HG02970 (cell line): Measurements from ENCODE around the gene NRSN2.
"Not testable (repeated sequence)": the region's sequence is repeated elsewhere in the genome, so short reads cannot be mapped to it uniquely, and the experiment has no call there.

ENCODE experiments used
- ATAC-seq: cut with Tn5 transposase; IDR thresholded peaks from one replicate; pipeline ENCODE4 v1.9.1; 2021; ENCODE audit warnings: mild to moderate bottlenecking, moderate library complexity, moderate number of reproducible peaks; ENCODE audit not compliant: unreplicated experiment, low FRiP score

The NRSN2 gene

DNA sequence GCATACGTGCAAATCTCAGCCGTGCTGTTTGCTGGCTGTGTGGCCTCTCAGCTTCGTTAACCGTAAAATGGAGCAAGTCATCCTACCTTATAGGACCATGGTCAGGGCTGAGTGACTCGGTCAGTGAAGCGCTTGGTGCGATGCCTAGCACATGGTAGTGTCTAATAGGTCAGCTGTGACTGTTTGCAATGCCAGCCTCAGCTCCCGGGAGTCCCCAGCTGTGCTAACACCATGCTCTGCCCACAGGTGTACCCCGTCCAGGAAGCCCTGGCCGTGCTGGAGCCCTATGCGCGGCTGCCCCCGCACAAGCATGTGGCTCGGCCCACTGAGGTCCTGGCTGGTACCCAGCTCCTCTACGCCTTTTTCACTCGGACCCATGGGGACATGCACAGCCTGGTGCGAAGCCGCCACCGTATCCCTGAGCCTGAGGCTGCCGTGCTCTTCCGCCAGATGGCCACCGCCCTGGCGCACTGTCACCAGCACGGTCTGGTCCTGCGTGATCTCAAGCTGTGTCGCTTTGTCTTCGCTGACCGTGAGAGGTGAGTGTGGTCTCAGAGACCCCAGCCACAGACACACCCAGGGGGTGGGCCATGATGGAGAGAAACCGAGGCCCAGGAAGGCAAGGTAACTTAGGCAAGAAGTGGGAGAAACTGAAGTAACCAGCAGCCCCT lies 44.3 kb downstream of the NRSN2 start:
- ATAC-seq: no peak

DNA sequence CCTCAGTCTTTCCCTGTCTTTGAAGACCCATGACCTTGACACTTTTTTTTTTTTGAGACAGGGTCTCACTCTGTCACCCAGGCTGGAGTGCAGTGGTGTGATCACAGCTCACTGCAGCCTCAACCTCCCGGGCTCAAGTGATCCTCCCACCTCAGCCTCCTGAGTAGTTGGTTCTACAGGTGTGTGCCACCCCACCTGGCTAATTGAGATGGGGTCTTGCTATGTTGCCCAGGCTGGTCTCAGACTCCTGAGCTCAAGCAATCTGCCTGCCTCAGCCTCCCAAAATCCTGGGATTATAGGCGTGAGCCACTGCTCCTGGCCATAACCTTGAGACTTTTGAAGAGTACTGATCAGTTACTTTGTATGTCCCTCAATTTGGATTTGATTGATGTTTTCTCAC lies 46.4 kb downstream of the NRSN2 start:
- ATAC-seq: not testable (repeated sequence)

DNA sequence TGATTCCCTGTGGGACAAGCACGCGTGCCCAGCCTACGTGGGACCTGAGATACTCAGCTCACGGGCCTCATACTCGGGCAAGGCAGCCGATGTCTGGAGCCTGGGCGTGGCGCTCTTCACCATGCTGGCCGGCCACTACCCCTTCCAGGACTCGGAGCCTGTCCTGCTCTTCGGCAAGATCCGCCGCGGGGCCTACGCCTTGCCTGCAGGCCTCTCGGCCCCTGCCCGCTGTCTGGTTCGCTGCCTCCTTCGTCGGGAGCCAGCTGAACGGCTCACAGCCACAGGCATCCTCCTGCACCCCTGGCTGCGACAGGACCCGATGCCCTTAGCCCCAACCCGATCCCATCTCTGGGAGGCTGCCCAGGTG lies 49.3 kb downstream of the NRSN2 start:
- ATAC-seq: no peak

DNA sequence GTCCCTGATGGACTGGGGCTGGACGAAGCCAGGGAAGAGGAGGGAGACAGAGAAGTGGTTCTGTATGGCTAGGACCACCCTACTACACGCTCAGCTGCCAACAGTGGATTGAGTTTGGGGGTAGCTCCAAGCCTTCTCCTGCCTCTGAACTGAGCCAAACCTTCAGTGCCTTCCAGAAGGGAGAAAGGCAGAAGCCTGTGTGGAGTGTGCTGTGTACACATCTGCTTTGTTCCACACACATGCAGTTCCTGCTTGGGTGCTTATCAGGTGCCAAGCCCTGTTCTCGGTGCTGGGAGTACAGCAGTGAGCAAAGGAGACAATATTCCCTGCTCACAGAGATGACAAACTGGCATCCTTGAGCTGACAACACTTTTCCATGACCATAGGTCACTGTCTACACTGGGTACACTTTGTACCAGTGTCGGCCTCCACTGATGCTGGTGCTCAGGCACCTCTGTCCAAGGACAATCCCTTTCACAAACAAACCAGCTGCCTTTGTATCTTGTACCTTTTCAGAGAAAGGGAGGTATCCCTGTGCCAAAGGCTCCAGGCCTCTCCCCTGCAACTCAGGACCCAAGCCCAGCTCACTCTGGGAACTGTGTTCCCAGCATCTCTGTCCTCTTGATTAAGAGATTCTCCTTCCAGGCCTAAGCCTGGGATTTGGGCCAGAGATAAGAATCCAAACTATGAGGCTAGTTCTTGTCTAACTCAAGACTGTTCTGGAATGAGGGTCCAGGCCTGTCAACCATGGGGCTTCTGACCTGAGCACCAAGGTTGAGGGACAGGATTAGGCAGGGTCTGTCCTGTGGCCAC lies 49.9 kb downstream of the NRSN2 start:
- ATAC-seq: no peak

DNA sequence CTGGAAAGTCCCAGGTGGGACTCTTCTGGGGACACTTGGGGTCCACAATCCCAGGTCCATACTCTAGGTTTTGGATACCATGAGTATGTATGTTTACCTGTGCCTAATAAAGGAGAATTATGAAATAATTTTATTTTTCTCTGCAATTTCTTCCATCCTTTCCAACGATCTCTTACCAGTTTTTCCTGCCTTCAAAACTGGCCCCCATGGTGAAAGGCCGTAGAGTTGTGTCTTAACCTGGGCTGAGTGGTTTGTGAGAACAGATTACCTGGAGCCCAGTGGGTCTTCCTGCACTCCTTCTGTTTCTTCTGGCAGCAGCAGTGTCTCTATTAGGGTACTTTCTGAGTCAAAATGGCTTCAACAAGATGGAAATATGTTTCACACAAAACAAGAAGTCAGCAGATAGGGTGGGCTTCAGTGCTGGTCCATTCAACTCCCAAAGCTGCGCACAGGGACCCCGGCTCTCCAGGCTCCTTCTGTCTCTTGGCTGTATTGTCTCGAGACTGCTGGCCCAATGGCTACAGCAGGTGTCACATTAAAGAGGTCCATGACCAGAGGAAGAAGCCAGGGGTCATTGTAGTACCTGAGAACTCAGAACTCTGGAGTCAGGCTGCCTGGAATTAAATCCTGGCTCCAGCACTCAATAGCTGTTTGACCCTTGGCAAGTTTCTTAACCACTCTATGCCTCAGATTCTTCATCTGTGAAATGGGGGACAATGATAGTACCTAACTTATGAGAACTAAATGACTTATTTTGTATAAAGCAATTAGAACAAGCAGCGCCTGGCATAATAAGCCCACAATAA lies 50.7 kb downstream of the NRSN2 start:
- ATAC-seq: no peak

DNA sequence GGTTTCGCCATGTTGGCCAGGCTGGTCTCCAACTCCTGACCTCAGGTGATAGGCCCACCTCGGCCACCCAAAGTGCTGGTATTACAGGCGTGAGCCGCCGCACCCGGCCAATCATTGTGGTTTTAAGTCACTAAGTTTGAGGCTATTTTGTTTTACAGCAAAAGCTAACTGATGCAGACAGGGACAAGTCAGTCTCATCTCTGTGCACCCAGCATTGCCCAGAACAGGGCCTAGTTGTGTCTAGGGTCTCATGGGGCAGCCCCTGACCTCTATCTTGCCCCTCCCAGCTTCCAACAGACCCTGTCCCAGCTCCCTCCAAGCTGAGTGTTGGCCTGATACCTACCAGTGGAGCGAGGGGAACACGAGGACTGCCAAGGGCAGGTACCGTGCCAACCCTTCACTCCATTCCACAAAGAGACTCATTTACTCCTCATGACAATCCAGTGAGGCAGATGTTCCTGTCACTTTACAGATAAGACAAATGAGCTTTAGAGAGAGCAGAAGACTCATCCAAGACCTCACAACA lies 52.3 kb downstream of the NRSN2 start:
- no peak for ATAC-seq

DNA sequence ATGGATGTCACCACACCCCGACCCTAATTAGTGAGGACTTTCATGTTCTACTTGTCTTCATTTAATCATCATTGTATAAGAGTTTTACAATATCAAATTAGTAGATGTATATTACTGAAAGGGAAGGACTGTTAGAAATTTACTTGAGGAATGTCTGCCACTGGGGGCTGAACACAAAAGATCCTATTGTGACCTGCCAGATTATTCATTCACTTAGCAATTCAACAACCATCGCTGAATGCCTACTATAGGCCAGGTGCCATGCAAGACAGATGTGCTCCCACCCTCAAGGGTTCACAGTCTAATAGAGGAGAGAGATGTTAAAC lies 53.2 kb downstream of the NRSN2 start:
- no peak for ATAC-seq

DNA sequence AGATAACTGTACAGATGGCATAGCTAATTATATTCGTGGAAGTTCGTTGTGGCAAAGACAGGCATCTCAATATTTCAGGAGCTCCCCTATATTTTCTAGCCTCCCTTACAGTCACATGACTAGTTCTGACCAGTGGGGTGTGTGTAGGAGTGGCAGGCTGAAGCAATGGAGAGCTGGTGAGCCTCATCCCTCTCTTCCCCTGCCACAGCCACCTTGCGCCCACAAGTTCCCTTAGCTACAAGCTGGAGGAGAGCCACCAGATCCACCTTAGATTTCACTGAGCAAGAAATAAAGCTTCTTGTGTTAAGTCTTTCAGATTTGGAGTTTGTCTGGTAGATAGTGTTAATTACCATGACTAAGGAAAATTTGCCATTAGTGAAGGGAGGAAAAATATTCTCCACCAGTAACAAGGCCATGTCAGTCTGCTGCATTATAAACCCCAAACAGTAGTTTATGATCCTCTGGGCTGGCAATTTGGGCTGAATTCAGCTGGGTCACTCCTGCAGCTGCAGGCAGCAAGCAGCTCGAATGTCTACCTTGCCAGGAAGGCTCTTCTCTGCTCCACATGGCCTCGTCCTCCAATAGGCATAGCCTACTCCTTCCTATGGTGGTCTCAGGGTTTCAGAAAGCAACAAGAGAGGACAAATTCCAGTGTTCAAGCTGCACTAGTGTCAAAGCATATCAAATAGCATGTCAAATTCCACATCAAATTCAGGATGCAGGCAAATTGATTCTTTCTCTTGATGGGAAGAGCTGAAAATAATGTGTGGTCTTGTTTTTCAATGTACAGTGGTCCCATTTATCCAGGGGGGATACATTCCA lies 53.8 kb downstream of the NRSN2 start:
- no peak for ATAC-seq

DNA sequence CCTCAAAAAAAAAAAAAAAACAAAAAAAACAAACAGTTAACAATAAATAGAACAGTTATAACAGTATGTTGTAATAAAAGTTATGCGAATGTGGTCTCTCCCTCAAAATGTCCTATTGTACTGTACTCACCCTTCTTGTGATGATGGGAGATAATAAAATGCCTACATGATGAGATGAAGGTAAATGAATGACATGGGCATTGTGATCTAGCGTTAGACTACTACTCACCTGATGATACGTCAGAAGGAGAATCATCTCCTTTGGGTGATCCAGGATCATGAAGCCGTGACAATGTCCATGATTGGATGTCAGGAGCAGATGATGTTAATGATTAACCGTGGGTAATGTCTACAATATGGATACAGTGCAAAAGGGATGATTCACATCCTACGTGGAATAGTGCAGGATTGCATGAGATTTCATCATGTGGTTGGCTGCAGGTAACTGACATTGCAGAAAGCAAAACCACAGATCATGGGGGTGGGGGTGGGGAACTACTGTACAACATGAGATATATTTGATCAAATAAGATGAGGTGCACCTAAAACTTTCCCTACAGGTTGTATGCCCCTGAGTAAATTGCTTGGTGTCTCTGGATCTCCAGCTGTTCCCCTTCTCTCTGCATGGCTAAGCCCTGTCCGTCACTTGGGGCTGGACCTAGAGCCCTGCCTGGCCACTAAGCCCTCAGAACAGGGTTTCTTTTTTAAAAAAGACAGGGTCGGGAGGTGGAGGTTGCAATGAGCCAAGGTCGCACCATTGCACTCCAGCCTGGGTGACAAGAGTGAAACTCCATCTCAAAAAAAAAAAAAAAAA lies 55.0 kb downstream of the NRSN2 start:
- ATAC-seq: no peak

DNA sequence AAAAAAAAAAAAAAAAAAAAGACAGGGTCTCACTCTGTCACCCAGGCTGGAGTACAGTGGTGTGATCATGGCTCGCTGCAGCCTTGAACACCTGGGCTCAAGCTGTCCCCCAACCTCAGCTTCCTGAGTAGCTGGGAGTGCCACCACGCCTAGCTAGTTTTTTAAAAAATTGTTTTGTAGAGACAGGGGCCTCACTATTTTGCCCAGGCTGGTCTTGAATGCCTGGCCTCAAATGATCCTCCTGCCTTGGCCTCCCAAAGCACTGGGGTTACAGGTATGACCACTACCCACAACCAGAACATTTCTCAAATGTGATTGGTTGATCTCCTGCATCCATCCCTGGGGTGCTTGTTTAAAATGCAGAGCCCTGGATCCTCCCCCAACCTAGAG lies 55.6 kb downstream of the NRSN2 start:
- no peak for ATAC-seq

DNA sequence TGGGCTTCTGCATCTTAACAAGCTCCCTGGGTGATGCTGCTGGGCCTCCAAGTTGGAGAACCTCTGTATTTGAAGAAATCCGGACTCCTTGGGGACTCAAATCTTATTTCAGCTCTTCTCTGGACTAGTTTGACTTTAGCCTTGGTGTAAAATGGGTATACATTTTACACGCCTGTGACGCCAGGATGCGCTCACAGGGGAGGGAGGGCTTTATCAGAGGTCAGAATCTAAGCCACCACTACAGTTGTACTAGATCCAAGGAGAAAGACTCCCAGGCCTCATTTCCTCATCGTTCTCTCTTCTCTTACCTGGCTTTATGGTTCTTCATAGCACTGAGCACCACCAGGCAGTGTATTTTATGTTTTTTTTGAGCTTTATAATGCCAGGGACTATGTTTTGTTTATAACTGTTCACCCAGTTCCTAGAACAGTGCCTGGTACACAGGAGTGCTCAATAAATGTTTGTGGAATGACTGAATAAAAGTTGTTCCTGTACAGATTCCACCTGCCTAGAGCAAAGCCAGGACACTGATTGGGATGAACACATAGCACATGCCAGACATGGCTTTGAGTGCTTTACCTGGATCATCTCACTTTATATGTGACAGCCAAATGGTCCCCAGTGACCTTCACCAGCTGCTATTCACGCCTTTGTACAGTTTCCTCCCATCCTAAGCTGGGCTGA lies 56.1 kb downstream of the NRSN2 start:
- no peak for ATAC-seq

DNA sequence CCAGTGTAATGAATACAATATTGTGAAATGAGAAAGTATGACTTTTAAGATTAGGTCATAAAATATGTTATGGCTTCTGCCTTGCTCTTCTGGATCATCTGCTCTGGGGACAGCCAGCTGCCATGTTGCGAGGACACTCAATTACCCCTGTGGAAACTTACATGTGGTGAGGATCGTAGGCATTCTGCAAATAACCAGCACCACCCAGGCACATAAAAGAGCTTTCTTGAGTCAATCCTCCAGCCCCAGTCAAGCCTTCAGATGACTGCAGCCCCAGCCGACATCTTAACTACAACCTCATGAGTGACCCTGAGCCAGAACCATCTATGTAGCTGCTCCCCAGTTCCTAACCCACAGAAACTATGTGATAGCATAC lies 56.7 kb downstream of the NRSN2 start:
- no peak for ATAC-seq

DNA sequence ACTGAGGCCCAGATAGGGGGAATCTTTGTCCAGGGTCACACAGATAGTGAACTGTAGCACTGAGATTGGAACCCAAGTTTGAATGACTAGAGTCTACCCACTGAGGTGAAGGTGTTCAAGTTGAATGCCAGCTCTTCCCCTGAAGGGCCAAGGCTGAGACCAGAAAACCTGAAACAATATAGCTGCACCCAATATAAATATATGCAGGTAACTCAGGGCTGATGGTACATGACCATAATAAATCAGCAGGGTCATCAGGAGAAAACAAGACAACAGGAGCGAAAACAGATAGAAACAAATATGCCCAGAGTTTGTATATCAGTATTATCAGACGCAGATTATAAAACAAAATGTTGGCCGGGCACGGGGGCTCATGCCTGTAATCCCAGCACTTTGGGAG lies 57.2 kb downstream of the NRSN2 start:
- ATAC-seq: no peak
